Fibroblast of mammary gland (primary cell): ENCODE results near the gene UBE2G1.
"Not testable (repeated sequence)": the region's sequence is repeated elsewhere in the genome, so short reads cannot be mapped to it uniquely, and the experiment has no call there.

Source experiments
- DNase-seq: peaks from one replicate; pipeline ENCODE4 v3.0.0-alpha.2; 2010; ENCODE audit warnings: low read depth
- H3K4me3 ChIP-seq: 2 replicates; pipeline ENCODE4 v1.5.1; 2011; ENCODE audit warnings: low read depth, mild to moderate bottlenecking, low read length, moderate library complexity; ENCODE audit not compliant: control insufficient read depth
- CTCF ChIP-seq: conservative IDR thresholded peaks from 2 replicates; pipeline ENCODE4 v1.5.1; 2011; ENCODE audit warnings: low read depth, low read length, inconsistent platforms; ENCODE audit not compliant: control insufficient read depth, insufficient read depth

UBE2G1 gene

GRCh38 chr17:4266550-4266949, 99.9 kb downstream of the UBE2G1 start:
- no peak overlapping the region for H3K4me3 ChIP-seq
- TF ChIP-seq CTCF: no peak
- no peak for DNase-seq

GRCh38 chr17:4263282-4264215, 102.9 kb downstream of the UBE2G1 start, which contains the start of gene ANKFY1:
Gene ANKFY1, minus strand, starts transcription at chr17:4263979. Its CDS starts 38 bp downstream, at chr17:4263941.
- H3K4me3 ChIP-seq: peak within 1 kb of the TSS; percentile 90
- DNase-seq: peak; percentile 90
- TF ChIP-seq CTCF: no peak

- peak overlapping the region; percentile 90 for H3K4me3 ChIP-seq
- TF ChIP-seq CTCF: no peak
These were observed 103.8 kb downstream of the UBE2G1 start for GRCh38 chr17:4262703-4263102.

GRCh38 chr17:4261452-4261851, 105.0 kb downstream of the UBE2G1 start:
- TF ChIP-seq CTCF: no peak
- H3K4me3 ChIP-seq: no peak overlapping the region
- no peak for DNase-seq

More at GRCh38 chr17:4262703-4263102, 103.8 kb downstream of the UBE2G1 start:
- DNase-seq: no peak

DNA sequence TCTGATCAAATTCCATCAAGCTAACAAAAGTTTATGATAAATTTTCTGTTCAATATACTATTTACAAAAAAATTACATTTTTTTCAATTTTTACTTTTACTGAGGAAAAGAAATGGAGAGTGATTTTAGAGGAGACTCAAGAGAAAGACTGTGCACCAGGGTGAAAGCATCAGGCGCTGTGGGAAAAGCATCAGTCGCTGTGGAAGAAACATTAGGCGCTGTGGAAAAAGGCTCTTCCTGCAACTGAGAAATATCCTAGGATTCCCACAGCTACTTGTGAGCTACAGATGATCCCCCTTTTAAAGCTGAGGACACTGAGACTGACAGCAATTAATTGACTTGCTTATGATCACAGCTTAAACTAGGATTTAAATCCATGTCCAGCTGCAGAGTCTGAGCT, 107.6 kb downstream of the UBE2G1 start:
- no peak overlapping the region for H3K4me3 ChIP-seq
- no peak for TF ChIP-seq CTCF
- DNase-seq: no peak

DNA sequence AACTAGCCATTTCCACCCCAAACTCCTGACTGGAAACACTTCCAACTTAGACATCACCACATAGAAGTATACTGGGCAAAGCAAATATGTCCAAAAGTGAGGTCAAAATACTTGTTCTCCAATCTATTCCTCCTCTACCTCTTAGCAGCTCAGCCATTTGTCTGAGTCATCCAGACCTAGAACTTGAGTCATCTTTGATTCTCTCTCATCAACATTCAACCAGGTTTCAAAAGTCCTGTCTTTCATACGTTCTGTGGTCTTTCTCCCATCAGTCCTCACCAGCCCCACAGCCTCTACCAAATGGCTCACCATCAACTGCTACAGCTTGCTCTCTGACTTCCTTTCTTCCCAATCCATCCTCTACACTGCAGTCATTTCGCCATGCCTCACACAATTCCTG, 109.5 kb downstream of the UBE2G1 start:
- peak; percentile 51 for DNase-seq
- no peak for TF ChIP-seq CTCF

DNA sequence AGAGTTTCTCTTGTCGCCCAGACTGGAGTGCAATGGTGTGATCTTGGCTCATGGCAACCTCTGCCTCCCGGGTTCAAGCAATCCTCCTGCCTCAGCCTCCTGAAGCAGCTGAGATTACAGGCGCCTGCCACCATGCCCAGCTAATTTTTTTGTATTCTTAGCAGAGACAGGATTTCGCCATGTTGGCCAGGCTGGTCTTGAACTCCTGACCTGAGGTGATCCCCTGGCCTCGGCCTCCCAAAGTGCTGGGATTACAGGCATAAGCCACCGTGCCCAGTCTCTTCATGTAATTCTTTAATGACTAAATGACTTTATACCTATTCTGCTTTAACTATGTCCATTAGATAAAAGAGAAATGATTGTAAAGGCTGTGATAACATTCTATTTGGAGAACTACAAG, 111.2 kb downstream of the UBE2G1 start:
- H3K4me3 ChIP-seq, DNase-seq: not testable (repeated sequence)

More for the DNA sequence above, 109.5 kb downstream of the UBE2G1 start:
- no peak overlapping the region for H3K4me3 ChIP-seq
